Ovary (tissue), 9 donors: ENCODE data around the gene CFLAR. TPM values are rescaled to one million over a fixed set of nuclear protein-coding genes. Genes with fewer than 3 reads are reported as not detected.
A peak's percentile ranks its signal among the peaks of the same experiment; 100 is the strongest.

Experiments used
- DNase-seq, 5 donors: peaks; one replicate each; pipeline ENCODE4 v3.0.0-alpha.2; 2019 to 2020
- H3K27ac ChIP-seq, 2 donors: fragments of 200-600 bp; one replicate each; pipeline versions ENCODE4 v1.5.1 to v1.8.0; 2019 to 2022
- H3K27me3 ChIP-seq: fragments of 200-600 bp; one replicate; pipeline ENCODE4 v1.8.0; 2022
- H3K36me3 ChIP-seq: fragments of 200-600 bp; sonication (generic); one replicate; pipeline ENCODE4 v1.5.1; 2019
- H3K4me1 ChIP-seq: one replicate; pipeline ENCODE4 v1.8.1; 2013; ENCODE audit warnings: mild to moderate bottlenecking, moderate library complexity; ENCODE audit not compliant: insufficient read depth
- H3K4me3 ChIP-seq: fragments of 200-600 bp; sonication (generic); one replicate; pipeline ENCODE4 v1.5.1; 2017
- H3K9me3 ChIP-seq, 2 donors: fragments of 200-600 bp in 1 of 2; sonication (generic) in 1 of 2; one replicate each; pipeline versions ENCODE4 v1.5.1 to v1.8.1; 2013 to 2019; ENCODE audit warnings: mild to moderate bottlenecking in 1 of 2, moderate library complexity in 1 of 2
- EP300 ChIP-seq: sonication (generic); formaldehyde crosslinking; IDR thresholded peaks from one replicate; pipeline ENCODE4 v1.6.1; 2017; ENCODE audit warnings: antibody characterized with exemption
- POLR2A ChIP-seq: fragments of 450-650 bp; IDR thresholded peaks from one replicate; pipeline ENCODE4 v1.6.1; 2017; ENCODE audit warnings: antibody characterized with exemption, mild to moderate bottlenecking, moderate library complexity
- WGBS, 3 donors: extraction: QIAGEN DNeasy Blood & Tissue Kit in 1 of 3; methylation state at CpG; one replicate each; pipeline versions ENCODE4 v1.1.5 to v1.1.7; 2013 to 2017; 5-methylcytosine and 5-hydroxymethylcytosine counted together
- intact Hi-C, 4 donors: fragments of 100-400 bp; cut with DNase I; formaldehyde crosslinking; loops; one replicate each; pipeline versions ENCODE4 v1.11.0 to v1.15.1; 2022 to 2023
- polyA plus RNA-seq, 2 donors: library from polyadenylated mRNA; stranded (reverse); fragments of 200-250 nt in 1 of 2; fragments of 350-450 nt in 1 of 2; fragmentation: Illumina TruSeq in 1 of 2; extraction: RNeasy Lipid Tissue Mini Kit (QIAGEN cat#74804) in 1 of 2; gene quantifications; one replicate each; pipeline ENCODE4 v1.2.3, GENCODE V29; 2013 to 2014
- total RNA-seq, 7 donors: library from RNA; depleted of rRNA in 2 of 7; stranded (reverse); fragments of >200 nt in 2 of 7; fragmentation: NEBNext Ultra II Directional in 3 of 7; extraction: Animal tissue kit (Norgen Biotek cat#: 25700) in 3 of 7; gene quantifications; one replicate each; pipeline versions ENCODE4 v1.1.0 to v1.2.4, GENCODE V29; 2016 to 2023
- TF ChIP-seq, protein P1 (sequence below), 3 donors: fragments of 450-650 bp in 2 of 3; fragments of 200-600 bp in 1 of 3; IDR thresholded peaks; one replicate each; pipeline versions ENCODE4 v1.5.1 to v1.8.0; 2016 to 2022; ENCODE audit warnings: antibody characterized with exemption in 3 of 3, mild to moderate bottlenecking in 1 of 3
- donor health status: DM: no; HTN: no; CAD: no; lungs with moderate emphysema.
- donor health status: DM: no; HTN: no; CAD: no.
- donor health status: Bipolar disorder and iron deficiency.
- donor health status: DM: yes; HTN: yes; CAD: no.
- donor health status: DM: no; HTN: no; CAD: no.
- donor health status: DM: yes; HTN: yes; CAD: no.

CFLAR gene
- total and polyA plus RNA-seq, 9 donors = 26.7 to 111 (median 67.9) TPM

GRCh38 chr2:201122276-201122675, 6.3 kb downstream of the CFLAR start:
- Histone ChIP-seq H3K27ac (no peak overlapping the region), H3K9me3 (no peaks in the 10 kb centered on the region), H3K27me3 (no peaks in the 10 kb centered on the region), H3K4me3 (no peak overlapping the region), H3K4me1 (peaks cover 26% of the 10 kb centered on the region), H3K36me3 (no peaks in the 10 kb centered on the region)
- intact Hi-C loops = no loop called here
- no peak for DNase-seq
- TF ChIP-seq EP300 = no peak
- TF ChIP-seq POLR2A = no peak
- TF ChIP-seq, protein P1, sequence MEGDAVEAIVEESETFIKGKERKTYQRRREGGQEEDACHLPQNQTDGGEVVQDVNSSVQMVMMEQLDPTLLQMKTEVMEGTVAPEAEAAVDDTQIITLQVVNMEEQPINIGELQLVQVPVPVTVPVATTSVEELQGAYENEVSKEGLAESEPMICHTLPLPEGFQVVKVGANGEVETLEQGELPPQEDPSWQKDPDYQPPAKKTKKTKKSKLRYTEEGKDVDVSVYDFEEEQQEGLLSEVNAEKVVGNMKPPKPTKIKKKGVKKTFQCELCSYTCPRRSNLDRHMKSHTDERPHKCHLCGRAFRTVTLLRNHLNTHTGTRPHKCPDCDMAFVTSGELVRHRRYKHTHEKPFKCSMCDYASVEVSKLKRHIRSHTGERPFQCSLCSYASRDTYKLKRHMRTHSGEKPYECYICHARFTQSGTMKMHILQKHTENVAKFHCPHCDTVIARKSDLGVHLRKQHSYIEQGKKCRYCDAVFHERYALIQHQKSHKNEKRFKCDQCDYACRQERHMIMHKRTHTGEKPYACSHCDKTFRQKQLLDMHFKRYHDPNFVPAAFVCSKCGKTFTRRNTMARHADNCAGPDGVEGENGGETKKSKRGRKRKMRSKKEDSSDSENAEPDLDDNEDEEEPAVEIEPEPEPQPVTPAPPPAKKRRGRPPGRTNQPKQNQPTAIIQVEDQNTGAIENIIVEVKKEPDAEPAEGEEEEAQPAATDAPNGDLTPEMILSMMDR (IDR thresholded peaks at IDR 0.05) = no peak
- WGBS, 3 donors = 92 to 100% (median 100%) methylated on average over 1 of the region's 1 CpG

DNA sequence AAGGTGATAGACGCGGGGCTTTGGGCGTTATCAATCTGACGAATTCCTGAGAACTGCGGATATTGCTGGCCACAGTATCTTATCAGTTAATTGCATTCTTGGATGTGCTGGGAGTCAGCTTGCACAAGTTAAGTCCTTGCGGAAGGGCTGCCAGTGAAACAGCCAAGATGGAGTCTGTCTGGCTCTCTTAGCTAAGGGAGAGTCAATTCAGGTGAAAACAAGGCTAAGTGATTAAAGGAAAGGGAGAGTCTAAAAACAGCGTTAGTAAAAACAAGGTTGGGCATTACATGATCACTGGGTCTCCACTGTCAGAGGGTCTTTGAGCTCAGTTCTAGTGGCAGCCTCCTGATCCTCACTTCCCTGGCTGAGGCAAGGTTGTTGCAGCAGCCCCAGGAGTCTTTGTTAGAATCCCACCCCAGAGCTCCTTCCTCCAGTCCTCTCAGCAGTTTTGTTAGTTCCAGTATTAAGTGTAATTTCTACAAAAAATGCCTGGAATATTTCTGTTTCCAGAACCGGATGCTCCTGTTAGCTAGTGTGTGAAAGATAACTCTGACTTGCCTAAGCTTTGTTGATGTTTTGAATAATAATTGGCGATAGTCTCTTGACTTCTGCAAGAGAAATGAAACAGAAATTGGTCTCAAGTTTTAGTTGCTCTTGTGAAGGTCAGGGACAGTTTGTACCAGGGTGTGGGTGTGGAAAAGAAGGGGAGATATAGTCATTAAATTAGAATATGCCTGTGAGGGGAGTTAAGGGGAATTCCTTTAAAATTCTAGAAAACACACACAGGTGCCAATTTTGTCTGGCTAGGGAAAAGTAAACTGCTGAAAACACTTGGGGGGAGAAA, 10.6 kb downstream of the CFLAR start:
- no peak for DNase-seq
- Histone ChIP-seq H3K27me3 (no peaks in the 10 kb centered on the region), H3K4me3 (peak overlapping the region; percentile 4), H3K27ac (peak overlapping the region in 1 of 2 donors; percentile 36), H3K4me1 (peaks cover 30% of the 10 kb centered on the region), H3K9me3 (no peaks in the 10 kb centered on the region), H3K36me3 (no peaks in the 10 kb centered on the region)
- TF ChIP-seq, protein P1 (IDR thresholded peaks at IDR 0.05) = no peak
- no peak for TF ChIP-seq EP300
- TF ChIP-seq POLR2A = no peak
- intact Hi-C loops = no loop called here
- 1 to 8% (median 2%) methylated on average over 9 of the region's 9 CpGs for WGBS, 3 donors

- intact Hi-C loops = no loop called here
- Histone ChIP-seq H3K27me3 (no peaks in the 10 kb centered on the region), H3K36me3 (no peaks in the 10 kb centered on the region), H3K4me3 (no peak overlapping the region), H3K27ac (peak overlapping the region in 1 of 2 donors; percentile 36), H3K4me1 (peaks cover 30% of the 10 kb centered on the region), H3K9me3 (no peaks in the 10 kb centered on the region)
- TF ChIP-seq POLR2A (no peak), EP300 (no peak)
- TF ChIP-seq, protein P1 (IDR thresholded peaks at IDR 0.05) = no peak
- DNase-seq = no peak
- 27 to 52% (median 51%) methylated on average over 2 of the region's 2 CpGs for whole genome bisulfite sequencing, 3 donors
Observed at GRCh38 chr2:201127152-201127511, 11.2 kb downstream of the CFLAR start.

GRCh38 chr2:201127570-201127969, 11.6 kb downstream of the CFLAR start:
- Histone ChIP-seq H3K4me1 (peaks cover 29% of the 10 kb centered on the region), H3K27ac (peak overlapping the region in 1 of 2 donors; percentile 36)
- 31 to 39% (median 32%) methylated on average over 5 of the region's 5 CpGs for WGBS, 3 donors

More at GRCh38 chr2:201127570-201127969, 11.6 kb downstream of the CFLAR start:
- no peak for DNase-seq
- Histone ChIP-seq H3K9me3 (no peaks in the 10 kb centered on the region), H3K36me3 (no peaks in the 10 kb centered on the region), H3K27me3 (no peaks in the 10 kb centered on the region), H3K4me3 (no peak overlapping the region)
- TF ChIP-seq EP300 = no peak
- TF ChIP-seq POLR2A = no peak
- TF ChIP-seq, protein P1 (IDR thresholded peaks at IDR 0.05) = no peak
- intact Hi-C loops = no loop called here
